VCaP (cell line): ENCODE results near the gene GON7.
"Not testable (repeated sequence)": the region's sequence is repeated elsewhere in the genome, so short reads cannot be mapped to it uniquely, and the experiment has no call there.

Experiments used
- H3K27ac ChIP-seq: fragments of 450-650 bp; 2 replicates; pipeline ENCODE4 v1.5.1; 2017
- CTCF ChIP-seq: fragments of 450-650 bp; conservative IDR thresholded peaks from 2 replicates; pipeline ENCODE4 v1.5.1; 2017; ENCODE audit warnings: mild to moderate bottlenecking, moderate library complexity

The GON7 gene

GRCh38 chr14:93195316-93195999 is 11.4 kb downstream of the GON7 start:
- no peak overlapping the region for H3K27ac ChIP-seq
- TF ChIP-seq CTCF = no peak

- H3K27ac ChIP-seq = no peak overlapping the region; the same call in 1 of the 2 replicates
Measured at GRCh38 chr14:93186956-93187355, 19.9 kb downstream of the GON7 start.

GRCh38 chr14:93186466-93186865 is 20.4 kb downstream of the GON7 start:
- no peak for TF ChIP-seq CTCF
- peak overlapping the region; percentile 95 for H3K27ac ChIP-seq

More at GRCh38 chr14:93186956-93187355, 19.9 kb downstream of the GON7 start:
- TF ChIP-seq CTCF = no peak

GRCh38 chr14:93185349-93185720 is 21.5 kb downstream of the GON7 start:
- no peak for TF ChIP-seq CTCF
- H3K27ac ChIP-seq = peak overlapping the region; percentile 95

- peak; percentile 49 for TF ChIP-seq CTCF
Measured at GRCh38 chr14:93184391-93185348, 22.2 kb downstream of the GON7 start, which contains the start of the genes LYSET and MOAP1. Gene LYSET (plus strand): TSS chr14:93185317. CDS start chr14:93185406, 89 bp downstream. Gene MOAP1 (minus strand): TSS chr14:93184897. CDS start chr14:93184242, 655 bp downstream.

GRCh38 chr14:93183596-93184317 is 23.1 kb downstream of the GON7 start:
- peak overlapping the region; percentile 95 for H3K27ac ChIP-seq
- no peak for TF ChIP-seq CTCF

More at GRCh38 chr14:93184391-93185348, 22.2 kb downstream of the GON7 start, which contains the start of the genes LYSET and MOAP1:
- peak within 1 kb of the TSS; percentile 95 for H3K27ac ChIP-seq

GRCh38 chr14:93175492-93175891 is 31.4 kb downstream of the GON7 start:
- TF ChIP-seq CTCF = no peak
- H3K27ac ChIP-seq = no peak overlapping the region

- not testable (repeated sequence) for H3K27ac ChIP-seq
Measured at GRCh38 chr14:93174731-93175130, 32.1 kb downstream of the GON7 start.
